Measurements from ENCODE around the gene TOMM7. TPM values are rescaled to one million over a fixed set of nuclear protein-coding genes. Genes with fewer than 3 reads are reported as not detected.
"Not testable (repeated sequence)": the region's sequence is repeated elsewhere in the genome, so short reads cannot be mapped to it uniquely, and the experiment has no call there.

TOMM7 gene
- polyA plus RNA-seq, 1 donor (not counting 4 experiments of a cell fraction or from before 2014, with no cell fraction given), result 1,291 TPM

DNA sequence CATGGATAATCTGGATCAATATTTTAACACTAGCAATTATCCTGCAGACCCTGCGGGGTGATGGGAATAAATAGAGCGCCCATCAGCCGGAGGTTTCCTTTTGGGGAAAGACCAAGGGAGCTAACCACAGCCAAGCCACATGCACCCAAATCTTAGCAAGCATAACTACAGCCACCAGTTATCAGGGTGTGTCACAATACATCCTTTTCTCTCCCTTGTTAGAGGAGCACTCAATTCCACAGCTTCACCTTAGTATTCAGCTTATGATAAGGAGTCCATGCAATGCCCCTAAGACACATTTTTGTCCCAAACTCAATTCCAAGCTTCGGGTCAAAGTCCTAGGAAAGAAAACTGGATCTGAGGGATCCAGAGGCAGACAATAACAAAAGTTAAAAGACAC is 15.9 kb downstream of the TOMM7 start:
- no peak for TF ChIP-seq EZH2 (IDR thresholded peaks at IDR 0.05; ENCODE audit: low read length)
- TF ChIP-seq, protein P1, sequence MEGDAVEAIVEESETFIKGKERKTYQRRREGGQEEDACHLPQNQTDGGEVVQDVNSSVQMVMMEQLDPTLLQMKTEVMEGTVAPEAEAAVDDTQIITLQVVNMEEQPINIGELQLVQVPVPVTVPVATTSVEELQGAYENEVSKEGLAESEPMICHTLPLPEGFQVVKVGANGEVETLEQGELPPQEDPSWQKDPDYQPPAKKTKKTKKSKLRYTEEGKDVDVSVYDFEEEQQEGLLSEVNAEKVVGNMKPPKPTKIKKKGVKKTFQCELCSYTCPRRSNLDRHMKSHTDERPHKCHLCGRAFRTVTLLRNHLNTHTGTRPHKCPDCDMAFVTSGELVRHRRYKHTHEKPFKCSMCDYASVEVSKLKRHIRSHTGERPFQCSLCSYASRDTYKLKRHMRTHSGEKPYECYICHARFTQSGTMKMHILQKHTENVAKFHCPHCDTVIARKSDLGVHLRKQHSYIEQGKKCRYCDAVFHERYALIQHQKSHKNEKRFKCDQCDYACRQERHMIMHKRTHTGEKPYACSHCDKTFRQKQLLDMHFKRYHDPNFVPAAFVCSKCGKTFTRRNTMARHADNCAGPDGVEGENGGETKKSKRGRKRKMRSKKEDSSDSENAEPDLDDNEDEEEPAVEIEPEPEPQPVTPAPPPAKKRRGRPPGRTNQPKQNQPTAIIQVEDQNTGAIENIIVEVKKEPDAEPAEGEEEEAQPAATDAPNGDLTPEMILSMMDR (optimal IDR thresholded peaks at IDR 0.05 in 1 of 3, IDR thresholded peaks at IDR 0.05 in 1 of 3, conservative IDR thresholded peaks at IDR 0.05 in 1 of 3; ENCODE audit: extremely low read depth in 1 of 3, insufficient read depth in 2 of 3, low read length in 3 of 3), result no peak
- no peaks in the 10 kb centered on the region for H3K9me1 ChIP-seq (ENCODE audit: control insufficient read depth, extremely low read depth, insufficient read depth, low read length)
- H3K4me2 ChIP-seq (ENCODE audit: control insufficient read depth, extremely low read depth, insufficient read depth, low read depth, low read length), result no peak overlapping the region
- FAIRE-seq, result no peak
- no peak overlapping the region for H3K27ac ChIP-seq (ENCODE audit: control insufficient read depth, insufficient read depth, low read length)
- H3K9me3 ChIP-seq (ENCODE audit: control insufficient read depth, low read depth, low read length), result no peaks in the 10 kb centered on the region
- H3K4me3 ChIP-seq (ENCODE audit: control insufficient read depth in 2 of 3, extremely low read depth in 1 of 3, insufficient read depth in 2 of 3, low read depth in 1 of 3, low read length in 3 of 3), result no peak overlapping the region
- no peak overlapping the region for H3K9ac ChIP-seq (ENCODE audit: control insufficient read depth, extremely low read depth, insufficient read depth, low read length)
- no peaks in the 10 kb centered on the region for H3K79me2 ChIP-seq (ENCODE audit: control insufficient read depth, insufficient read depth, low read length)
- no peaks in the 10 kb centered on the region for H3K36me3 ChIP-seq (ENCODE audit: control insufficient read depth in 2 of 2, extremely low read depth in 1 of 2, insufficient read depth in 2 of 2, low read length in 2 of 2)
- no peaks in the 10 kb centered on the region for H4K20me1 ChIP-seq (ENCODE audit: control insufficient read depth, extremely low read depth, insufficient read depth, low read length)
- no peak for DNase-seq (ENCODE audit: low read depth, low spot score)
- H2AFZ ChIP-seq (ENCODE audit: control insufficient read depth, low read length), result no peak overlapping the region
- dilution Hi-C loops (cut with MboI; ENCODE audit: extremely low pct_ligation_motif_present, low sequenced_read_pairs), result no loop called here
- H3K4me1 ChIP-seq (ENCODE audit: control insufficient read depth, extremely low read depth, insufficient read depth, low read length), result no peaks in the 10 kb centered on the region
- H3K27me3 ChIP-seq (ENCODE audit: control insufficient read depth, extremely low read depth, insufficient read depth, low read length), result no peaks in the 10 kb centered on the region

- no peak for TF ChIP-seq EZH2 (IDR thresholded peaks at IDR 0.05; ENCODE audit: low read length)
- TF ChIP-seq, protein P1 (optimal IDR thresholded peaks at IDR 0.05 in 1 of 3, IDR thresholded peaks at IDR 0.05 in 1 of 3, conservative IDR thresholded peaks at IDR 0.05 in 1 of 3; ENCODE audit: extremely low read depth in 1 of 3, insufficient read depth in 2 of 3, low read length in 3 of 3), result no peak
Measured at GRCh38 chr7:22805227-22805626, 17.4 kb downstream of the TOMM7 start.

GRCh38 chr7:22802831-22803230 is 19.8 kb downstream of the TOMM7 start:
- H3K4me3 ChIP-seq (ENCODE audit: control insufficient read depth in 2 of 3, extremely low read depth in 1 of 3, insufficient read depth in 2 of 3, low read depth in 1 of 3, low read length in 3 of 3); H4K20me1 ChIP-seq (ENCODE audit: control insufficient read depth, extremely low read depth, insufficient read depth, low read length); H3K9me3 ChIP-seq (ENCODE audit: control insufficient read depth, low read depth, low read length); H3K79me2 ChIP-seq (ENCODE audit: control insufficient read depth, insufficient read depth, low read length); H3K9me1 ChIP-seq (ENCODE audit: control insufficient read depth, extremely low read depth, insufficient read depth, low read length); dilution Hi-C loops (cut with MboI; ENCODE audit: extremely low pct_ligation_motif_present, low sequenced_read_pairs); H3K36me3 ChIP-seq (ENCODE audit: control insufficient read depth in 2 of 2, extremely low read depth in 1 of 2, insufficient read depth in 2 of 2, low read length in 2 of 2); DNase-seq (ENCODE audit: low read depth, low spot score); H3K9ac ChIP-seq (ENCODE audit: control insufficient read depth, extremely low read depth, insufficient read depth, low read length); H3K4me2 ChIP-seq (ENCODE audit: control insufficient read depth, extremely low read depth, insufficient read depth, low read depth, low read length); H3K27ac ChIP-seq (ENCODE audit: control insufficient read depth, insufficient read depth, low read length); H2AFZ ChIP-seq (ENCODE audit: control insufficient read depth, low read length); H3K27me3 ChIP-seq (ENCODE audit: control insufficient read depth, extremely low read depth, insufficient read depth, low read length); FAIRE-seq; H3K4me1 ChIP-seq (ENCODE audit: control insufficient read depth, extremely low read depth, insufficient read depth, low read length): not testable (repeated sequence)

More at GRCh38 chr7:22805227-22805626, 17.4 kb downstream of the TOMM7 start:
- Histone ChIP-seq H3K79me2 (ENCODE audit: control insufficient read depth, insufficient read depth, low read length) (no peaks in the 10 kb centered on the region), H3K4me3 (ENCODE audit: control insufficient read depth in 2 of 3, extremely low read depth in 1 of 3, insufficient read depth in 2 of 3, low read depth in 1 of 3, low read length in 3 of 3) (no peak overlapping the region), H3K9ac (ENCODE audit: control insufficient read depth, extremely low read depth, insufficient read depth, low read length) (no peak overlapping the region), H3K27me3 (ENCODE audit: control insufficient read depth, extremely low read depth, insufficient read depth, low read length) (no peaks in the 10 kb centered on the region), H3K4me2 (ENCODE audit: control insufficient read depth, extremely low read depth, insufficient read depth, low read depth, low read length) (no peak overlapping the region), H4K20me1 (ENCODE audit: control insufficient read depth, extremely low read depth, insufficient read depth, low read length) (no peaks in the 10 kb centered on the region), H2AFZ (ENCODE audit: control insufficient read depth, low read length) (no peak overlapping the region), H3K27ac (ENCODE audit: control insufficient read depth, insufficient read depth, low read length) (no peak overlapping the region), H3K36me3 (ENCODE audit: control insufficient read depth in 2 of 2, extremely low read depth in 1 of 2, insufficient read depth in 2 of 2, low read length in 2 of 2) (no peaks in the 10 kb centered on the region), H3K9me3 (ENCODE audit: control insufficient read depth, low read depth, low read length) (no peaks in the 10 kb centered on the region), H3K4me1 (ENCODE audit: control insufficient read depth, extremely low read depth, insufficient read depth, low read length) (no peaks in the 10 kb centered on the region), H3K9me1 (ENCODE audit: control insufficient read depth, extremely low read depth, insufficient read depth, low read length) (no peaks in the 10 kb centered on the region)
- DNase-seq (ENCODE audit: low read depth, low spot score), result no peak
- dilution Hi-C loops (cut with MboI; ENCODE audit: extremely low pct_ligation_motif_present, low sequenced_read_pairs), result no loop called here
- no peak for FAIRE-seq
